Thyroid gland (tissue), 4 donors: ENCODE data around the gene PYCARD. TPM values are rescaled to one million over a fixed set of nuclear protein-coding genes. Genes with fewer than 3 reads are reported as not detected.

Experiments used
- DNase-seq, 2 donors: peaks; one replicate each; pipeline ENCODE4 v3.0.0-alpha.2; 2019
- H3K27ac ChIP-seq, 3 donors: fragments of 200-600 bp; sonication (generic); 1 replicate in 2 of 3; 2 replicates in 1 of 3; pipeline ENCODE4 v1.5.1; 2016 to 2019; ENCODE audit warnings: mild to moderate bottlenecking in 1 of 3, moderate library complexity in 1 of 3
- H3K27me3 ChIP-seq: fragments of 200-600 bp; sonication (generic); one replicate; pipeline ENCODE4 v1.5.1; 2019
- H3K36me3 ChIP-seq, 2 donors: fragments of 200-600 bp; sonication (generic); one replicate each; pipeline ENCODE4 v1.5.1; 2016 to 2019
- H3K4me1 ChIP-seq, 2 donors: fragments of 200-600 bp; sonication (generic); one replicate each; pipeline ENCODE4 v1.5.1; 2017 to 2019
- H3K4me3 ChIP-seq, 3 donors: fragments of 200-600 bp; sonication (generic); replicated peaks in 1 of 3; 1 replicate in 2 of 3; 2 replicates in 1 of 3; pipeline ENCODE4 v1.5.1; 2016; ENCODE audit warnings: mild to moderate bottlenecking in 1 of 3
- H3K9me3 ChIP-seq: fragments of 200-600 bp; sonication (generic); one replicate; pipeline ENCODE4 v1.5.1; 2017
- CTCF ChIP-seq, 6 experiments: fragments of 200-600 bp in 3 of 6; fragments of 450-650 bp in 3 of 6; sonication (generic) in 3 of 6; IDR thresholded peaks; one replicate each; pipeline ENCODE4 v1.5.1; 2016 to 2019; ENCODE audit warnings: antibody characterized with exemption in 6 of 6, mild to moderate bottlenecking in 2 of 6, inconsistent platforms in 1 of 6, moderate library complexity in 1 of 6
- POLR2A ChIP-seq, 2 donors: fragments of 450-650 bp; IDR thresholded peaks; one replicate each; pipeline ENCODE4 v1.6.1; 2017; ENCODE audit warnings: antibody characterized with exemption in 2 of 2, mild to moderate bottlenecking in 2 of 2, moderate library complexity in 1 of 2
- WGBS, 2 donors: methylation state at CpG; one replicate each; pipeline ENCODE4 v1.1.5; 2017; 5-methylcytosine and 5-hydroxymethylcytosine counted together
- intact Hi-C: fragments of 100-400 bp; cut with DNase I; formaldehyde crosslinking; loops from one replicate; pipeline ENCODE4 v1.15.1; 2023
- total RNA-seq, 4 donors: library from RNA; depleted of rRNA; stranded (reverse); fragments of >200 nt; gene quantifications; one replicate each; pipeline ENCODE4 v1.2.3, GENCODE V29; 2016

Gene PYCARD
- total RNA-seq, 4 donors from 2014 or later, result 4.8 to 21.4 (median 12.4) TPM

- peaks cover 46 to 52% of the 10 kb centered on the region in 2 donors for H3K36me3 ChIP-seq
- 38 to 42% methylated on average over 7 of the region's 7 CpGs for WGBS, 2 donors
- TF ChIP-seq POLR2A (IDR thresholded peaks at IDR 0.05) (no peak), CTCF (IDR thresholded peaks at IDR 0.05) (no peak)
- H3K4me3 ChIP-seq, result peak overlapping the region in 1 of 3 donors; percentile 98
- H3K9me3 ChIP-seq, result no peaks in the 10 kb centered on the region
- peaks cover 25 to 26% of the 10 kb centered on the region in 2 donors for H3K4me1 ChIP-seq
- H3K27ac ChIP-seq, result no peak overlapping the region
- intact Hi-C loops, result loop anchor here (10.0 kb wide), 1 partner anchor 282 kb away; no protein-coding TSS in a partner anchor
- no peak for DNase-seq
- H3K27me3 ChIP-seq, result no peaks in the 10 kb centered on the region
Measured at GRCh38 chr16:31182391-31182790, 20.2 kb downstream of the PYCARD start.

- WGBS, 2 donors, result 9 to 11% methylated on average over 31 of the region's 31 CpGs
- Histone ChIP-seq H3K9me3 (no peaks in the 10 kb centered on the region), H3K27ac (peak overlapping the region; percentile 22 to 98 (median 97)), H3K4me3 (peak overlapping the region; percentile 59 to 98 (median 84)), H3K27me3 (no peaks in the 10 kb centered on the region), H3K36me3 (peaks cover 35 to 41% of the 10 kb centered on the region in 2 donors), H3K4me1 (peaks cover 25 to 26% of the 10 kb centered on the region in 2 donors)
- intact Hi-C loops, result loop anchor here (10.0 kb wide), 1 partner anchor 284 kb away; no protein-coding TSS in a partner anchor
- TF ChIP-seq CTCF (IDR thresholded peaks at IDR 0.05), result no peak
- TF ChIP-seq POLR2A (IDR thresholded peaks at IDR 0.05), result no peak
- peak; percentile 21 to 30 for DNase-seq
Measured at GRCh38 chr16:31181102-31181830, 21.3 kb downstream of the PYCARD start.

- 1 to 2% methylated on average over 18 to 28 of the region's 69 CpGs for WGBS, 2 donors
- peak within 1 kb of the TSS; percentile 59 to 98 (median 84) for H3K4me3 ChIP-seq
- H3K36me3 ChIP-seq, result peaks cover 22 to 27% of the 10 kb centered on the region in 2 donors
- intact Hi-C loops, result loop anchor here (10.0 kb wide), 2 partner anchors 85 to 285 kb away; partner anchors contain the start of gene VKORC1
- peak in 1 of 6 experiments; percentile 7 for TF ChIP-seq CTCF (IDR thresholded peaks at IDR 0.05)
- TF ChIP-seq POLR2A (IDR thresholded peaks at IDR 0.05), result peak; percentile 97 to 99
- H3K9me3 ChIP-seq, result no peaks in the 10 kb centered on the region
- H3K27me3 ChIP-seq, result no peaks in the 10 kb centered on the region
- DNase-seq, result peak; percentile 87 to 89
- peaks cover 25 to 26% of the 10 kb centered on the region in 2 donors for H3K4me1 ChIP-seq
- H3K27ac ChIP-seq, result peak within 1 kb of the TSS; percentile 88 to 98 (median 97)
Measured at GRCh38 chr16:31179747-31180459, 22.7 kb downstream of the PYCARD start, which contains the start of gene FUS. Gene FUS, plus strand, starts transcription at chr16:31180139. Its CDS starts 76 bp downstream, at chr16:31180215.

- TF ChIP-seq POLR2A (IDR thresholded peaks at IDR 0.05) (no peak), CTCF (IDR thresholded peaks at IDR 0.05) (no peak)
- Histone ChIP-seq H3K36me3 (peaks cover 15 to 21% of the 10 kb centered on the region in 2 donors), H3K9me3 (no peaks in the 10 kb centered on the region), H3K4me1 (peaks cover 25 to 26% of the 10 kb centered on the region in 2 donors), H3K27me3 (no peaks in the 10 kb centered on the region), H3K27ac (peak overlapping the region; percentile 88 to 98 (median 97)), H3K4me3 (peak overlapping the region; percentile 45 to 98 (median 48))
- WGBS, 2 donors, result 6 to 10% methylated on average over 12 to 25 of the region's 27 CpGs
- DNase-seq, result no peak
- intact Hi-C loops, result loop anchor here (10.0 kb wide), 1 partner anchor 84 kb away; the partner anchor contains the start of gene VKORC1
Measured at GRCh38 chr16:31179219-31179746, 23.3 kb downstream of the PYCARD start.
